Neuronal stem cell (in vitro differentiated cells): ENCODE measurements around the gene RASGEF1C.

Experiments
- DNase-seq: peaks from one replicate; pipeline ENCODE4 v3.0.0-alpha.2; 2013; ENCODE audit warnings: low spot score
- H2AFZ ChIP-seq: one replicate; pipeline ENCODE4 v1.6.1; 2013; ENCODE audit warnings: mild to moderate bottlenecking, low read length, inconsistent platforms
- H2AK5ac ChIP-seq: 2 replicates; pipeline ENCODE4 v1.6.1; 2013; ENCODE audit warnings: low read depth, mild to moderate bottlenecking, inconsistent platforms, low read length, moderate library complexity, mixed read lengths
- H2BK120ac ChIP-seq: 2 replicates; pipeline ENCODE4 v1.6.1; 2013; ENCODE audit warnings: low read depth, mild to moderate bottlenecking, inconsistent platforms, low read length, moderate library complexity, mixed read lengths
- H2BK12ac ChIP-seq: one replicate; pipeline ENCODE4 v1.6.1; 2013; ENCODE audit warnings: low read length, inconsistent platforms
- H2BK15ac ChIP-seq: 2 replicates; pipeline ENCODE4 v1.6.1; 2013; ENCODE audit warnings: mild to moderate bottlenecking, low read length, inconsistent platforms, mixed read lengths
- H2BK5ac ChIP-seq: one replicate; pipeline ENCODE4 v1.6.1; 2013; ENCODE audit warnings: inconsistent platforms, mild to moderate bottlenecking, low read length, moderate library complexity
- H3K14ac ChIP-seq: one replicate; pipeline ENCODE4 v1.6.1; 2013; ENCODE audit warnings: low read length, inconsistent platforms
- H3K18ac ChIP-seq: 2 replicates; pipeline ENCODE4 v1.6.1; 2013; ENCODE audit warnings: low read length, inconsistent platforms
- H3K23ac ChIP-seq: 2 replicates; pipeline ENCODE4 v1.6.1; 2013; ENCODE audit warnings: low read depth, mild to moderate bottlenecking, mixed read lengths, low read length, inconsistent platforms; ENCODE audit not compliant: poor library complexity
- H3K27ac ChIP-seq: replicated peaks from 3 replicates; pipeline ENCODE4 v1.5.1; 2013; ENCODE audit warnings: low read length, inconsistent platforms
- H3K27me3 ChIP-seq, 3 experiments: 2 replicates each; pipeline ENCODE4 v1.6.1; 2013; ENCODE audit warnings: low read length in 3 of 3, mild to moderate bottlenecking in 2 of 3, inconsistent platforms in 1 of 3, low read depth in 1 of 3, mixed read lengths in 1 of 3, moderate library complexity in 1 of 3; ENCODE audit not compliant: control insufficient read depth in 3 of 3, insufficient read depth in 3 of 3
- H3K36me3 ChIP-seq, 2 donors: replicated peaks in 1 of 2; 2 replicates each; pipeline ENCODE4 v1.6.1; 2013; ENCODE audit warnings: low read length in 2 of 2; ENCODE audit not compliant: control insufficient read depth in 2 of 2, insufficient read depth in 2 of 2
- H3K4ac ChIP-seq: 2 replicates; pipeline ENCODE4 v1.6.1; 2013; ENCODE audit warnings: inconsistent platforms, mild to moderate bottlenecking, low read length, moderate library complexity
- H3K4me1 ChIP-seq, 2 donors: 1 replicate in 1 of 2; 2 replicates in 1 of 2; pipeline ENCODE4 v1.6.1; 2013; ENCODE audit warnings: low read length in 2 of 2, low read depth in 1 of 2; ENCODE audit not compliant: control insufficient read depth in 2 of 2, insufficient read depth in 1 of 2
- H3K4me2 ChIP-seq: one replicate; pipeline ENCODE4 v1.6.1; 2013; ENCODE audit warnings: mild to moderate bottlenecking, low read length, inconsistent platforms; ENCODE audit not compliant: insufficient read depth, poor library complexity, severe bottlenecking
- H3K4me3 ChIP-seq, 2 donors: 2 replicates each; pipeline ENCODE4 v1.5.1; 2013; ENCODE audit warnings: low read length in 2 of 2, mild to moderate bottlenecking in 2 of 2, inconsistent platforms in 1 of 2, moderate library complexity in 1 of 2
- H3K79me1 ChIP-seq: one replicate; pipeline ENCODE4 v1.6.1; 2013; ENCODE audit warnings: low read depth, mild to moderate bottlenecking, inconsistent platforms, low read length, moderate library complexity
- H3K9ac ChIP-seq: one replicate; pipeline ENCODE4 v1.6.1; 2013; ENCODE audit warnings: mild to moderate bottlenecking, low read depth, low read length, inconsistent platforms; ENCODE audit not compliant: poor library complexity
- H3K9me3 ChIP-seq, 2 donors: replicated peaks in 1 of 2; 2 replicates each; pipeline versions ENCODE3 to v1.6.1; 2013; ENCODE audit warnings: low read length in 2 of 2, mild to moderate bottlenecking in 2 of 2, inconsistent platforms in 1 of 2, low read depth in 1 of 2, mixed read lengths in 1 of 2, moderate library complexity in 1 of 2; ENCODE audit not compliant: control insufficient read depth in 2 of 2, insufficient read depth in 1 of 2
- H4K8ac ChIP-seq: one replicate; pipeline ENCODE4 v1.6.1; 2013; ENCODE audit warnings: low read depth, mild to moderate bottlenecking, inconsistent platforms, low read length, moderate library complexity
- H4K91ac ChIP-seq: one replicate; pipeline ENCODE4 v1.6.1; 2013; ENCODE audit warnings: low read length, low read depth, mild to moderate bottlenecking, inconsistent platforms; ENCODE audit not compliant: poor library complexity
- WGBS, 2 donors: extraction: QIAGEN DNeasy Blood & Tissue Kit; methylation state at CpG; one replicate each; pipeline ENCODE4 v1.1.7; 2013; ENCODE audit warnings: missing lambda C conversion rate in 2 of 2, mixed read lengths in 1 of 2; ENCODE audit not compliant: insufficient read length in 2 of 2, insufficient replicate concordance in 1 of 2; ENCODE audit errors: extremely low coverage in 2 of 2; 5-methylcytosine and 5-hydroxymethylcytosine counted together

The RASGEF1C gene

DNA sequence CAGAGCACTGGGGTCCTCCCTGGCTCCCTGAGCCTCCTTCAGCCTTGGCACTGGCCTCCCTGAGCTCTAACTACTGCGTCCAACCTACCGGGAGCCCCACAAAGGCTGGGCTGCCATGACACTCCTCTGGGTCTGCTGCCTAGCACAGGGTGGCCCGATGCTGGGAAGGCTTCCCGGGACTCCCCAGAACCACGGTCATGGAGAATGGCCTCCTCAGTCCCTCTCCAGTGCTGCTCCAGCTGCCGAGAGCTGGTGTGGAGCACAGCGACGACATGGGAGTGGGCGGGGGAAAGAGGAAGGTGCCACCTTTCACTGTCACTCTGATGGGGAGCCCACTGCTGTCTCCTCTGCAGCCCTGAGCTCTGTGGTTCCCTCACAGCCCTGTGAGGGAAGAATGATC is 76.0 kb downstream of the RASGEF1C start:
- no peak overlapping the region for H3K9ac ChIP-seq
- no peaks in the 10 kb centered on the region for H3K4me1 ChIP-seq
- H3K79me1 ChIP-seq: peaks cover 4% of the 10 kb centered on the region
- no peak overlapping the region for H4K91ac ChIP-seq
- no peak overlapping the region for H2BK120ac ChIP-seq
- peak overlapping the region; percentile 93 for H3K23ac ChIP-seq
- H4K8ac ChIP-seq: no peak overlapping the region
- H3K18ac ChIP-seq: peak overlapping the region; percentile 71
- no CpG with 5 or more reads among the region's 9 CpGs for WGBS, 2 donors
- H3K4ac ChIP-seq: no peak overlapping the region
- H2AFZ ChIP-seq: no peak overlapping the region
- H3K27ac ChIP-seq: no peak overlapping the region
- DNase-seq: no peak
- H3K4me2 ChIP-seq: no peak overlapping the region
- peak overlapping the region; percentile 10 for H2BK12ac ChIP-seq
- H2BK5ac ChIP-seq: peak overlapping the region; percentile 53
- no peak overlapping the region for H3K4me3 ChIP-seq
- H2AK5ac ChIP-seq: no peak overlapping the region
- peak overlapping the region; percentile 49 for H2BK15ac ChIP-seq
- no peak overlapping the region for H3K14ac ChIP-seq
- H3K36me3 ChIP-seq: no peaks in the 10 kb centered on the region
- H3K27me3 ChIP-seq: peaks cover 0 to 32% (median 0%) of the 10 kb centered on the region in 3 experiments
- H3K9me3 ChIP-seq: no peaks in the 10 kb centered on the region

DNA sequence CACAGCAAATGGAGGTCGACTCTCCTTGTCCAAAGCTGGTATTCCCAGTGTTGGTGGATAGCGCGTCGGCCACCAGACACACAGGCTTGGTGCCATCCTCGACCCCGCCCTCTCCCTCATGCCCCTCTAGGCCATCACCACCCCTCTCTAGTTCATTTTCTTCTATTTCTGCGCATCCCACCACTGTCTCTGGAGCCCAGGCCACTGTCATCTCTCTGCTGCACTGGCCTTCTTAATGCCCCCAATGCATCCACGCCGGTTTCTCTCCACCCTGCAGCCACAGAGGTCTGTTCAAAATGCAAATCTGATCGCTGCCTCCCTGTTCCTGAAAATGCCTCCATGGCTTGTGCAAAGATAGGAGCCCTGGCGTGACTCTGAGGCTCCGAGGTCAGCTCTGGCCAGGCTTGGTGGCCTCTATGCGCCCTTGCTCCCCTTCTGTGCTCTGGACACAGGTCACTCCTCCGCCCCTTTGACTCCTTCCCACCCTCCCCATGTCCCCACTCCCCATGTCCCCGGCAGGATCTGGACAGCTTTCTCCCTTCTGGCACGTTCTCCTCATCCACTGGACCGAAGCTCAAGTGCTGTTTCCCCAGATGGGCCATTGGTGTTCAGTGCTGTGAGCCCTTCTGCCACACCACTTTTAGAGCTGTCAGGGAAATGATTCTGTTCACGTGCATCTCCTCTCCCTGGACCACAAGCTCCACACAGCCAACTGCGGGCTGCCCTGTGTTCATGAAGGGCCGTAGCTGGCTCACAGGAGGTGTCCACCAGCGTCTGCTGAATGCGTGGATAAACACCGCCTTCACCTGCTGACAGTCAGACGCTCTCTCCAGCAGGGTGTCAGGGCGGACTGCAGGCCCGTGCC is 77.9 kb downstream of the RASGEF1C start:
- H3K4ac ChIP-seq: no peak overlapping the region
- no peak overlapping the region for H2AFZ ChIP-seq
- WGBS, 2 donors: no CpG with 5 or more reads among the region's 26 CpGs
- no peak for DNase-seq
- H2BK5ac ChIP-seq: no peak overlapping the region
- H2AK5ac ChIP-seq: no peak overlapping the region
- H3K9ac ChIP-seq: no peak overlapping the region
- H4K8ac ChIP-seq: no peak overlapping the region
- H3K4me2 ChIP-seq: no peak overlapping the region
- no peak overlapping the region for H3K27ac ChIP-seq
- H3K14ac ChIP-seq: no peak overlapping the region
- peak overlapping the region; percentile 18 for H3K23ac ChIP-seq
- no peaks in the 10 kb centered on the region for H3K36me3 ChIP-seq
- no peak overlapping the region for H2BK12ac ChIP-seq
- H3K18ac ChIP-seq: no peak overlapping the region
- peak overlapping the region; percentile 27 for H2BK15ac ChIP-seq
- H2BK120ac ChIP-seq: no peak overlapping the region
- H3K79me1 ChIP-seq: no peaks in the 10 kb centered on the region
- H3K4me1 ChIP-seq: no peaks in the 10 kb centered on the region
- no peak overlapping the region for H4K91ac ChIP-seq
- H3K27me3 ChIP-seq: peaks cover 0 to 33% (median 0%) of the 10 kb centered on the region in 3 experiments
- no peaks in the 10 kb centered on the region for H3K9me3 ChIP-seq
- no peak overlapping the region for H3K4me3 ChIP-seq

DNA sequence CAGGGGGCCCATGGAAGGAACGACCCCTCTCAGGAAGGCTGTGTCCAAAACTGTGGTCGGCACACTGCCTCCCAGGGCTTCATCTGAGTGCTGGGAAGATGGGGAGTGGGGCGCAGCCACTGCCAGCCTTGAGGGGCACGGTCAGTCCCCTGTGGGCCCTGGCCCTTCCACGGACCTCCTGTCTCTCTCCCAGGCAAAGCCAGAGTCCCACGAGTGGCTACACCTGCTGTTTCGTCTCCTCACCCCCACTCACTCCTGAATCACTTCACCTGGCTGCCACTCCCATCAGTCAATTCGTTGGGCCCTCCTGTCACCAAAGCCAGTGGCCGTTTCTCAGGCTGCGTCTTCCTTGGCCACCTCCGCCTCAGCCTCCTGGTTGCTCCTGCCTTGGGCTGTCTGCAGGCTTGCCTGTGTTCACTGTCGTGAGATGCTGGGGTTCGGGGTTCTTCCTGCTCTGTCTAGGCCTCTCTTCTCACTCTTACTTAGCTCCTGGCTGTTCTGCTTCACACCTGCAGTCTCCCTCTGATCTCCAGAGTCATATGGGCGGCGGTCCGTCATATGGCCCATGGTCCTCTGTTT is 78.6 kb downstream of the RASGEF1C start:
- no CpG with 5 or more reads among the region's 16 CpGs for WGBS, 2 donors
- Histone ChIP-seq H2AK5ac (peak overlapping the region; percentile 10), H2AFZ (no peak overlapping the region), H3K23ac (peak overlapping the region; percentile 18), H3K36me3 (no peaks in the 10 kb centered on the region), H2BK12ac (no peak overlapping the region), H4K8ac (no peak overlapping the region), H2BK120ac (no peak overlapping the region), H3K79me1 (no peaks in the 10 kb centered on the region), H3K18ac (peak overlapping the region; percentile 5), H4K91ac (no peak overlapping the region), H3K27ac (no peak overlapping the region), H3K4me2 (no peak overlapping the region), H3K4me1 (no peaks in the 10 kb centered on the region), H2BK15ac (peak overlapping the region; percentile 27), H3K9me3 (no peaks in the 10 kb centered on the region), H3K27me3 (peaks cover 0 to 33% (median 0%) of the 10 kb centered on the region in 3 experiments), H3K4ac (no peak overlapping the region), H3K14ac (no peak overlapping the region), H2BK5ac (no peak overlapping the region), H3K9ac (no peak overlapping the region), H3K4me3 (no peak overlapping the region)
- DNase-seq: no peak
